ENCODE data around the gene FBRS. TPM values are rescaled to one million over a fixed set of nuclear protein-coding genes. Genes with fewer than 3 reads are reported as not detected.

FBRS gene
- 116 and 142 TPM in 2 replicates for total RNA-seq (2013; cell fraction: nucleolus; rRNA removed)
- 19.0 and 23.7 TPM in 2 replicates for total RNA-seq (2014; rRNA removed)
- total RNA-seq (2014; rRNA removed; fragmentation: Illumina TruSeq; extraction: Trizol), result 13.5 and 15.7 TPM in 2 replicates
- total RNA-seq (2021), result 82.5 and 87.6 TPM in 2 replicates
- polyA plus RNA-seq (2011; ENCODE audit: low read depth), result 30.6 TPM
- polyA plus RNA-seq (2011; rRNA removed), result 8.1 and 13.6 TPM in 2 replicates
- polyA plus RNA-seq (2011; cell fraction: cytosol; rRNA removed), result 12.3 and 14.0 TPM in 2 replicates
- polyA plus RNA-seq (2011; cell fraction: nucleus; rRNA removed), result 184 and 210 TPM in 2 replicates
- polyA plus RNA-seq (2012), result 44.9 and 56.9 TPM in 2 replicates
- 17.0 and 28.4 TPM in 2 replicates for polyA plus RNA-seq (2014; fragmentation: Illumina TruSeq; extraction: Trizol)
- polyA plus RNA-seq (2014; fragmentation: Nextera tagmentation; extraction: Ambion mirVana), result under 1 TPM; 0.45 to 0.95 TPM
- polyA plus RNA-seq (2014; rRNA removed), result 41.1 and 52.4 TPM in 2 replicates
- polyA plus RNA-seq (2016; fragmentation: Nextera tagmentation; extraction: Ambion mirVana), result 1 to 10 TPM; 5.9 to 6.7 TPM
- polyA minus RNA-seq (2011; rRNA and poly(A)+ RNA removed), result 17.2 and 38.3 TPM in 2 replicates
- polyA minus RNA-seq (2011; cell fraction: cytosol; rRNA and poly(A)+ RNA removed), result 19.2 and 24.1 TPM in 2 replicates
- polyA minus RNA-seq (2011; cell fraction: nucleus; rRNA and poly(A)+ RNA removed), result 70.4 and 98.9 TPM in 2 replicates
- percentile 88 among the genes with signal in this experiment for Bru-seq, nascent RNA
- BruChase-seq, experiment 1, labeled RNA remaining after a 6-hour chase, result percentile 96 among the genes with signal in this experiment
- BruChase-seq, experiment 2, labeled RNA remaining after a 2-hour chase, result percentile 96 among the genes with signal in this experiment
- long read RNA-seq, experiment 1, partial matches to known transcripts, result 9 of 12 reads
- long read RNA-seq, experiment 1, other reads (novel, unspliced or antisense), result 0 of 12 reads
- long read RNA-seq, experiment 2, partial matches to known transcripts, result 0 of 6 reads
- long read RNA-seq, experiment 2, other reads (novel, unspliced or antisense), result 6 of 6 reads

DNA sequence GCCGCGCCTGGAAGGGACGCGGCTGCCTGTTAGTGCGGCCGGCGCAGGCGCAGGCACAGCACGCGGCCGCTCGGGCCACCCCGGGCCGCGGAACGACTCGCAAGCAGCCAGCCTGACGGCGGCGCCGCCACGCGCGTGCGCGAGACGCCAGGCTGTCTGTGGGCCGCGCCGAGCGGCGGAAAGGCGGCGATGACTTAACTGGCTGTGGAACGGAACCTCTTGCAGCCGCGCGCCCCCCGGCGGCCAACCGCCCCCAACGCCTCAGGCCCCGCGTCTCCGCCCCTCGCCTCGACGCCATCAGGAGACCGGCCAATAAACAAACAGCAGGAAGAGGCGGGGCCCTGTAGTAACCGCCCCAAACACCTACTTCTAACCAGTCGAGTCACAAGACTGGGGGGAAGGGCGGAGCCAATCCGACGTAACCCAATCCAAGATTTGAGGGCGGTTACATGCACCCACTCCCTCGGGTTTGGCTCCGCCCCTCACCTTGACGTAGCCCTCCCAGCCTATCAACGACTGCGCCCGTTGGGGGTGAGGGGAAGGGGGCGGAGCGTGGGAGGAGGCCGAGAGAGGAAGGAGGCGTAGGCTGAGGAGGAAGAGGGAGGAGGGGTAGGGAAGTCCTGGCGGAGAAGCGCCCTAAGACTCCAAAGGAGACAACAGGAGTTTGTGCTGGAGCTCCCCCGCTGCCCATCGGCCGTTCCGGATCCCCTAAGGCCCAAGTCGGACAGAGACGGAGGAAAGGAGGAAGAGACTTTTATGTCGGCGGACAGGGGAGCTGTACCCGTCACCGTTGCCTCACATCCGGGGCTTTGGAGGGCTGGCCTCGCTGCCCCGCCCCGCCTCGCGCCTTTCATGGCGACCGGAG is at the start of gene FBRS:
FBRS (plus strand) TSS at position 566 of the 865 bp plus-strand sequence. CDS start 1,088 bp downstream, outside the sequence.
- Histone ChIP-seq H3K9me3 (replicated peaks; ENCODE audit: control insufficient read depth, insufficient read depth, low read length) (no peaks in the 10 kb centered on the region; the same call in 2 of the 3 replicates), H3K4me3 (peak within 1 kb of the TSS; percentile 89), H3K27me3 (replicated peaks in 1 of 2; ENCODE audit: control insufficient read depth in 2 of 2, insufficient read depth in 2 of 2, low read length in 1 of 2) (no peaks in the 10 kb centered on the region), H2AFZ (ENCODE audit: control insufficient read depth, low read depth, low read length) (peak within 1 kb of the TSS; percentile 87), H3K79me2 (ENCODE audit: control insufficient read depth, insufficient read depth, low read length) (peaks cover 38% of the 10 kb centered on the region), H4K20me1 (ENCODE audit: control insufficient read depth, insufficient read depth) (0 out of 2 replicates have a peak, but pooled peaks cover 4% of the 10 kb centered on the region), H3K36me3 (ENCODE audit: control insufficient read depth in 2 of 2, insufficient read depth in 2 of 2, low read length in 1 of 2) (peaks cover 18 to 32% of the 10 kb centered on the region in 2 experiments), H3K9ac (ENCODE audit: control insufficient read depth, insufficient read depth, low read length) (peak within 1 kb of the TSS; percentile 90), H3K4me1 (ENCODE audit: control insufficient read depth, insufficient read depth, low read length) (peaks cover 22% of the 10 kb centered on the region), H3K4me2 (ENCODE audit: control insufficient read depth, insufficient read depth) (peak within 1 kb of the TSS; percentile 96), H3K27ac (ENCODE audit: control insufficient read depth, insufficient read depth) (peak within 1 kb of the TSS; percentile 98)
- SMC1A ChIA-PET (ENCODE audit: uncharacterized antibody, unreplicated experiment), result interaction anchor here (0.6 to 4.6 kb wide), 9 partner anchors 8 to 220 kb away, joined by 3 to 80 read pairs (median 4); partner anchors contain the start of genes PRR14 and ZNF747
- DNase-seq (ENCODE audit: low read depth, low spot score) (peak; percentile 99), FAIRE-seq (peak; percentile 99), ATAC-seq (peak; percentile 81)
- CTCF ChIA-PET, result interaction anchor here (0.5 to 4.8 kb wide), 13 partner anchors 8 to 473 kb away, joined by 3 to 61 read pairs (median 6); partner anchors contain the start of genes DCTPP1, PRR14 and TBC1D10B
- intact Hi-C loops (cut with micrococcal nuclease; ENCODE audit: unreplicated experiment) (loop anchor here (1.0 to 10.0 kb wide), 6 partner anchors 8 to 267 kb away; partner anchors contain the start of genes BCL7C, CFAP119, CTF1 and FBXL19), in situ Hi-C loops (cut with MboI) (loop anchor here (25.0 kb wide), 1 partner anchor 1229 kb away; no protein-coding TSS in a partner anchor)
- POLR2A ChIA-PET, result interaction anchor here (0.6 to 4.8 kb wide), 14 partner anchors 8 to 515 kb away, joined by 3 to 36 read pairs (median 6); partner anchors contain the start of genes DCTPP1, PRR14, SEPHS2 and SRCAP
- BruUV-seq (replicated peaks), result no TSS peak
- WGBS (ENCODE audit: insufficient coverage, insufficient replicate concordance, low lambda C conversion rate, missing lambda C conversion rate), result under 1% methylated on average over 76 of the region's 86 CpGs
- RAD21 ChIA-PET (ENCODE audit: unreplicated experiment), result interaction anchor here (0.8 to 4.4 kb wide), 13 partner anchors 8 to 249 kb away, joined by 3 to 64 read pairs (median 3); partner anchors contain the start of genes DCTPP1, PHKG2, PRR14 and SRCAP
- TF ChIP-seq SMC3 (IDR thresholded peaks at IDR 0.05; ENCODE audit: borderline replicate concordance, low read length) (peak; percentile 41; the same call in 1 of the 2 replicates), POLR2A (IDR thresholded peaks at IDR 0.05; ENCODE audit: low read depth, low read length) (peak; percentile 84), NR2C2 (IDR thresholded peaks at IDR 0.05; ENCODE audit: borderline replicate concordance, control insufficient read depth, insufficient read length, low read depth) (no peak), PKNOX1 (IDR thresholded peaks at IDR 0.05) (peak; percentile 83), NR2F1 (conservative IDR thresholded peaks at IDR 0.05) (peak; percentile 53), BACH1 (IDR thresholded peaks at IDR 0.05; ENCODE audit: borderline replicate concordance) (peak; percentile 99), ELK1 (IDR thresholded peaks at IDR 0.05; ENCODE audit: low read depth, low read length) (peak; percentile 69; the same call in 1 of the 2 replicates), MEF2A (IDR thresholded peaks at IDR 0.05; ENCODE audit: insufficient read depth, low read depth, low read length) (0 out of 2 replicates have a peak, but pooled peaks have one; percentile 14), TCF12 (IDR thresholded peaks at IDR 0.05; ENCODE audit: low read depth, low read length) (no peak), TCF3 (IDR thresholded peaks at IDR 0.05; ENCODE audit: borderline replicate concordance, insufficient read depth, low read depth, low read length) (peak; percentile 26; the same call in 1 of the 2 replicates)
- TF ChIP-seq, protein P1, sequence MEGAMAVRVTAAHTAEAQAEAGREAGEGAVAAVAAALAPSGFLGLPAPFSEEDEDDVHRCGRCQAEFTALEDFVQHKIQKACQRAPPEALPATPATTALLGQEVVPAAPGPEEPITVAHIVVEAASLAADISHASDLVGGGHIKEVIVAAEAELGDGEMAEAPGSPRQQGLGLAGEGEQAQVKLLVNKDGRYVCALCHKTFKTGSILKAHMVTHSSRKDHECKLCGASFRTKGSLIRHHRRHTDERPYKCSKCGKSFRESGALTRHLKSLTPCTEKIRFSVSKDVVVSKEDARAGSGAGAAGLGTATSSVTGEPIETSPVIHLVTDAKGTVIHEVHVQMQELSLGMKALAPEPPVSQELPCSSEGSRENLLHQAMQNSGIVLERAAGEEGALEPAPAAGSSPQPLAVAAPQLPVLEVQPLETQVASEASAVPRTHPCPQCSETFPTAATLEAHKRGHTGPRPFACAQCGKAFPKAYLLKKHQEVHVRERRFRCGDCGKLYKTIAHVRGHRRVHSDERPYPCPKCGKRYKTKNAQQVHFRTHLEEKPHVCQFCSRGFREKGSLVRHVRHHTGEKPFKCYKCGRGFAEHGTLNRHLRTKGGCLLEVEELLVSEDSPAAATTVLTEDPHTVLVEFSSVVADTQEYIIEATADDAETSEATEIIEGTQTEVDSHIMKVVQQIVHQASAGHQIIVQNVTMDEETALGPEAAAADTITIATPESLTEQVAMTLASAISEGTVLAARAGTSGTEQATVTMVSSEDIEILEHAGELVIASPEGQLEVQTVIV (IDR thresholded peaks at IDR 0.05; ENCODE audit: borderline replicate concordance, partially characterized antibody), result peak; percentile 48
